ENCODE data around the gene PIGZ. TPM values are rescaled to one million over a fixed set of nuclear protein-coding genes. Genes with fewer than 3 reads are reported as not detected.
A peak's percentile ranks its signal among the peaks of the same experiment; 100 is the strongest.

PIGZ gene
- total and polyA plus RNA-seq, 12 donors = 2.2 to 7.7 (median 6.0) TPM

DNA sequence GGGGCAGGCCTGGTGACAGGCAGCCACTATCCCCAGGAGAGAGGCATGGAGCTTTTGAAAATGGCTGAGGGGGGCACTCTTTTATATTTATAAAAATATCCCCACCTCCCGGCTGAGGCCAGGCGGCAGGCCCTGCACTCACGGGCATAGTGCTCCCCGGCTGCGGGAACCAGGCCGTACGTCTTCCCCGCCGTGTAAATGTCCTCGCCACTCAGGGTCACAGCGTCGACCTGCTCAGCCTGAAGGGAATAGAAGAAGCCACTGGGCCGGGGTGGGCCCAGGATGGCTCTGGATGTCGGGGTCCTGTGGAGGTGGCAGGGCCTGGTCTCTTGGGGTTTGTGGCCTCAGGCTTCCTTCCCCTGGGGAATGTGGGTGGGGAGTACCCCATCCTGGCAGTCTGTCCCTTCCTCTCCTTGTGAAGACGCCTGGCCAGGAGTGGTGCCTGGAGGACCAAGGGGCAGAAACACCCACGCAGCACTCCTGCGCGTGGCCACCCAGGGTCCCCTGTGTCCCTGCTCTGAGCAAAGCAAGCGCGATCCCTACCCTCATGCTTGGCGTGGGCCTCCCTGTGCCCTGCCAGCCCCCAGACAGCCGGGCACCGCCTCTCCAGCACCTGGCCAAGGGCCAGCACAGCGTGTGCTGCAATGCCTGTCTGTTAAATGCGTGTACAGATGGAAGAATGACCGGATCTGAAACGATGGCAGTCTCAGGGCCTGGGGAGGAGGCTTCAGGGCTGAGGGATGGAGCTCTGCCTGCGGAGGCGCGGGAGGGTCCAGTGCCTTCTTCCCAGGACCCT, 42.1 kb upstream of the PIGZ start:
- DNase-seq (peak in 1 of 2 donors; percentile 50), ATAC-seq (peak in 7 of 8 donors; percentile 30 to 81 (median 55))
- intact Hi-C loops (cut with DNase I) = no loop called here
- peaks cover 0 to 8% (median 0%) of the 10 kb centered on the region in 9 donors for H3K4me1 ChIP-seq
- H3K27me3 ChIP-seq = no peaks in the 10 kb centered on the region
- no peaks in the 10 kb centered on the region for H3K36me3 ChIP-seq
- no peak overlapping the region for H3K27ac ChIP-seq
- H3K9me3 ChIP-seq = no peaks in the 10 kb centered on the region
- TF ChIP-seq, protein P1, sequence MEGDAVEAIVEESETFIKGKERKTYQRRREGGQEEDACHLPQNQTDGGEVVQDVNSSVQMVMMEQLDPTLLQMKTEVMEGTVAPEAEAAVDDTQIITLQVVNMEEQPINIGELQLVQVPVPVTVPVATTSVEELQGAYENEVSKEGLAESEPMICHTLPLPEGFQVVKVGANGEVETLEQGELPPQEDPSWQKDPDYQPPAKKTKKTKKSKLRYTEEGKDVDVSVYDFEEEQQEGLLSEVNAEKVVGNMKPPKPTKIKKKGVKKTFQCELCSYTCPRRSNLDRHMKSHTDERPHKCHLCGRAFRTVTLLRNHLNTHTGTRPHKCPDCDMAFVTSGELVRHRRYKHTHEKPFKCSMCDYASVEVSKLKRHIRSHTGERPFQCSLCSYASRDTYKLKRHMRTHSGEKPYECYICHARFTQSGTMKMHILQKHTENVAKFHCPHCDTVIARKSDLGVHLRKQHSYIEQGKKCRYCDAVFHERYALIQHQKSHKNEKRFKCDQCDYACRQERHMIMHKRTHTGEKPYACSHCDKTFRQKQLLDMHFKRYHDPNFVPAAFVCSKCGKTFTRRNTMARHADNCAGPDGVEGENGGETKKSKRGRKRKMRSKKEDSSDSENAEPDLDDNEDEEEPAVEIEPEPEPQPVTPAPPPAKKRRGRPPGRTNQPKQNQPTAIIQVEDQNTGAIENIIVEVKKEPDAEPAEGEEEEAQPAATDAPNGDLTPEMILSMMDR (IDR thresholded peaks at IDR 0.05) = no peak
- 78 to 79% methylated on average over 30 of the region's 30 CpGs for WGBS, 2 donors
- H3K4me3 ChIP-seq = no peak overlapping the region

- no peaks in the 10 kb centered on the region for H3K9me3 ChIP-seq
- 89 to 94% methylated on average over 20 of the region's 20 CpGs for WGBS, 2 donors
- ATAC-seq (no peak), DNase-seq (no peak)
- intact Hi-C loops (cut with DNase I) = loop anchor here in 3 of 10 donors (10.0 kb wide), 1 partner anchor 175 kb away; no protein-coding TSS in a partner anchor
- TF ChIP-seq, protein P1 (IDR thresholded peaks at IDR 0.05) = no peak
- no peaks in the 10 kb centered on the region for H3K27me3 ChIP-seq
- peaks cover 0 to 8% (median 0%) of the 10 kb centered on the region in 9 donors for H3K4me1 ChIP-seq
- H3K27ac ChIP-seq = no peak overlapping the region
- H3K36me3 ChIP-seq = no peaks in the 10 kb centered on the region
- no peak overlapping the region for H3K4me3 ChIP-seq
Observed at GRCh38 chr3:197009532-197010019, 40.9 kb upstream of the PIGZ start.

GRCh38 chr3:197008436-197009209, 40.0 kb upstream of the PIGZ start:
- ATAC-seq = no peak
- Histone ChIP-seq H3K27me3 (no peaks in the 10 kb centered on the region), H3K36me3 (no peaks in the 10 kb centered on the region), H3K4me1 (peaks cover 0 to 13% (median 5%) of the 10 kb centered on the region in 9 donors), H3K9me3 (no peaks in the 10 kb centered on the region), H3K27ac (no peak overlapping the region), H3K4me3 (no peak overlapping the region)
- TF ChIP-seq, protein P1 (IDR thresholded peaks at IDR 0.05) = no peak
- DNase-seq = no peak
- WGBS, 2 donors = 90 to 91% methylated on average over 27 of the region's 27 CpGs
- intact Hi-C loops (cut with DNase I) = loop anchor here in 3 of 10 donors (10.0 kb wide), 1 partner anchor 176 kb away; no protein-coding TSS in a partner anchor

DNA sequence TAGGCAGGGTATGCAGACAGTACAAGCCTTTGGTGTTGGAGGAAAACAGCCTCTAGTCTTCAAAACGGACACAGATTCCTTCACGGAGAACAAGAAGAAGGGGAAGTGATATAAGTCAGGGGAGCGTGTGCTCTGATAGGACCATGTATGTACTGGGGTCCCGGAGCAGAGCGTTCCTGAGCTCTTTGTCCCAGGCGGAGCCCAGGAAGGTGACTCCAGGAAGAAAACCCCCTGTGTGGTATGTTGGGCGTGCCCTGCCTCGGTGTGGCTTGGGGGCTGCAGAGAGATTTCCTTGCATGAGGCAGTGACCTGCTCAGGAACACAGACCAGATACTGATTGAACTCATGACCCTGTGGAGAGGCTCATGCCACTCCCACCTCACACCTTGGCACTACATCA, 39.3 kb upstream of the PIGZ start:
- TF ChIP-seq, protein P1 (IDR thresholded peaks at IDR 0.05) = no peak
- no peak for ATAC-seq
- intact Hi-C loops (cut with DNase I) = loop anchor here in 3 of 10 donors (10.0 kb wide), 1 partner anchor 177 kb away; no protein-coding TSS in a partner anchor
- Histone ChIP-seq H3K4me3 (no peak overlapping the region), H3K9me3 (no peaks in the 10 kb centered on the region), H3K27me3 (no peaks in the 10 kb centered on the region), H3K4me1 (peaks cover 0 to 16% (median 7%) of the 10 kb centered on the region in 9 donors), H3K36me3 (no peaks in the 10 kb centered on the region), H3K27ac (no peak overlapping the region)
- no peak for DNase-seq
- WGBS, 2 donors = 71 to 75% methylated on average over 8 of the region's 8 CpGs

Measured in heart right ventricle (tissue), 16 donors.